ENCODE measurements around the gene ROR1. TPM values are rescaled to one million over a fixed set of nuclear protein-coding genes. Genes with fewer than 3 reads are reported as not detected.

ROR1 gene
- total RNA-seq, 6 experiments from 2014 or later: 7.4 to 9.4 (median 8.9) TPM

DNA sequence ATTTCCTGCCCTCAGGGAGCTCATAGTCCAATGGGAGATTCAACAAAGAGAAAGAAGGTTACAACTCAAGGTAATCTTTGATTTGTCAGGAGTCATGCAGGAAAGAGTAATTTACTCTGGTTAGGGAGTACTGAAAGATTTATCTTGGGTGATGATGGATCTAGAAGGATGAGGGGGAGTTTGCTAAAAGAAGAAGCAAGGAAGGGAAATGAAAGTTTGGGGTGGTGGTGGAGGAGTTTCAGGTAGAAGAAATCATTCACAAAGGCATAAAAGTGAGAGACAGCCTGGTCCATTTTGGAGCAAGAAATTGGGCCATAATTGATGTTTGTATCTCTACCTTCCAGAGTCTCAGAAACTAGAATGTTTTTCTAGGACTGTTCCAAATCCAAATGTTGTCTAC, 116.7 kb downstream of the ROR1 start:
- DNase-seq: no peak
- Mint-ChIP-seq H3K27me3 (ENCODE audit: insufficient read depth) (no peaks in the 10 kb centered on the region; the same call in 1 of the 2 replicates), H3K4me1 (ENCODE audit: low read depth) (peaks cover 69% of the 10 kb centered on the region), H3K4me3 (no peak overlapping the region), H3K36me3 (ENCODE audit: low read depth) (peaks cover 9% of the 10 kb centered on the region), H3K27ac (no peak overlapping the region), H3K9me3 (no peaks in the 10 kb centered on the region)
- TF ChIP-seq, protein P1, sequence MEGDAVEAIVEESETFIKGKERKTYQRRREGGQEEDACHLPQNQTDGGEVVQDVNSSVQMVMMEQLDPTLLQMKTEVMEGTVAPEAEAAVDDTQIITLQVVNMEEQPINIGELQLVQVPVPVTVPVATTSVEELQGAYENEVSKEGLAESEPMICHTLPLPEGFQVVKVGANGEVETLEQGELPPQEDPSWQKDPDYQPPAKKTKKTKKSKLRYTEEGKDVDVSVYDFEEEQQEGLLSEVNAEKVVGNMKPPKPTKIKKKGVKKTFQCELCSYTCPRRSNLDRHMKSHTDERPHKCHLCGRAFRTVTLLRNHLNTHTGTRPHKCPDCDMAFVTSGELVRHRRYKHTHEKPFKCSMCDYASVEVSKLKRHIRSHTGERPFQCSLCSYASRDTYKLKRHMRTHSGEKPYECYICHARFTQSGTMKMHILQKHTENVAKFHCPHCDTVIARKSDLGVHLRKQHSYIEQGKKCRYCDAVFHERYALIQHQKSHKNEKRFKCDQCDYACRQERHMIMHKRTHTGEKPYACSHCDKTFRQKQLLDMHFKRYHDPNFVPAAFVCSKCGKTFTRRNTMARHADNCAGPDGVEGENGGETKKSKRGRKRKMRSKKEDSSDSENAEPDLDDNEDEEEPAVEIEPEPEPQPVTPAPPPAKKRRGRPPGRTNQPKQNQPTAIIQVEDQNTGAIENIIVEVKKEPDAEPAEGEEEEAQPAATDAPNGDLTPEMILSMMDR (IDR thresholded peaks at IDR 0.05): no peak

DNA sequence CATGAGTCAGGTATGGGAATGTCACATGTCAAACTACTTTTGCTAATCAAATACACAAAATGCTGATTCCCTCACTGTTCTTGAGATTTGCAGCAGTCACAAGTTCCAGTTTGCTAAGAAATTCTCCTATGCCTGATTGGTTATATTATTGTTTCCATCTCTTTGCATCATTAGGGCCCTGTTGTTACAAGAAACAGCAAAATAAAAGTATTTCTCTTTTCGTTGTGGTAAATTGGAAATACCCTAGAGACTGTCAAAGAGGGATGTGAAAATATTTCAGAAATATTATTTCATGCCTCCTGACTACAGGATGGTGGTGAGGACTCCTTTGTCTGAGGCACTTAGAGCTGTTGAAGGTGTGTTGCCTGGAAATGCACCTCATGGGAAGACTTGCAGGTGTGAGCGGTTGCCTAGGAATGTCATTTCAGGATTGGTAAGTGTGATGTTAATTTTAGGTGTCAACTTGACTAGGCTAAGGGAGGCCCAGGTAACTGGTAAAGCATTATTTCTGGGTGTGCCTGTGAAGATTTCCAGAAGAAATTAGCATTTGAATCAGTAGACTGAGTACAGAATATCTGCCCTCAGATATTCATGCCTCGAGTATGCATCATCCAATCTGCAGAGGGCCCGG, 117.4 kb downstream of the ROR1 start:
- H3K4me1 Mint-ChIP-seq (ENCODE audit: low read depth): peaks cover 68% of the 10 kb centered on the region
- H3K36me3 Mint-ChIP-seq (ENCODE audit: low read depth): peaks cover 9% of the 10 kb centered on the region

DNA sequence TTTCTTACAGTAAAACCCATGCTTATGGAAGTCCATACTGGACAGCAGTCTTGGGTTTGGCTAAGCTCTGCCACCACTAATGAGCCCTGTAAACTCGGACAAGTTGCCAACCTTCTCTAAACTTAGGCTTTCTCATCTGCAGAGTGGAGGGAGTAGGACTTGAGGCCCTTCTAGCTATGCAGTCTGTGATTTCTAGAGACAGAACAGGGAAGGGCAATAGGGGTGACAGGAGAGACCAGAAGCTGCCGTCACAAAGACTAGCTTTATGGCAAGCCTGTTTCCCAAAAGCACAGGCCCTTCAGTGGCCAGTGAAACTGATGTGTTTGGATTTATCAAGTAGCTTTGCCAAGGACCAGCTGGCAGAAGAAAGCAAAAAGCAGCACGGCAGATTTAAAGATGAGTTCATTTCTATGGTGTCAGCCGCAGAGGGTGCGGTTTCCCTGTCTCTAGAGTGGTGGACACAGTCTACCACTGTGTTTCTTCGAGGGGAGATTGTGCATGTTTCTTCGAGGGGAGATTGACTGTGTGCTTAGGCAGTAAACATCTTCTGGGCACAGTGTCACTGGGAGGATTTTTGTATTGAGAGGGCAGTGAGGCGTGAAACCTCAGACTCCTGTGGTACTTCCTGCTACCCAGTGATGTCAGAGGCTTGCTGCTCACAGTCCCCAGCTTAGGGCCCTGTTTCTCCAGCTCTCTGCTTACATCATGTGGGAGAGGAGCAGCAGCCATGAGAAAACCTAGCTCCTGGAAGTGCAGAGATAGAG, 119.0 kb downstream of the ROR1 start:
- peak; percentile 54 for DNase-seq
- H3K9me3 Mint-ChIP-seq: no peaks in the 10 kb centered on the region
- no peaks in the 10 kb centered on the region; the same call in 1 of the 2 replicates for H3K27me3 Mint-ChIP-seq (ENCODE audit: insufficient read depth)
- peak overlapping the region; percentile 3; the same call in 1 of the 2 replicates for H3K4me3 Mint-ChIP-seq
- H3K36me3 Mint-ChIP-seq (ENCODE audit: low read depth): peaks cover 9% of the 10 kb centered on the region
- peak overlapping the region; percentile 76 for H3K27ac Mint-ChIP-seq
- TF ChIP-seq, protein P1 (IDR thresholded peaks at IDR 0.05): no peak
- peaks cover 57% of the 10 kb centered on the region for H3K4me1 Mint-ChIP-seq (ENCODE audit: low read depth)

More for the DNA sequence above, 117.4 kb downstream of the ROR1 start:
- H3K4me3 Mint-ChIP-seq: no peak overlapping the region
- H3K9me3 Mint-ChIP-seq: no peaks in the 10 kb centered on the region
- TF ChIP-seq, protein P1 (IDR thresholded peaks at IDR 0.05): no peak
- no peak for DNase-seq
- no peaks in the 10 kb centered on the region; the same call in 1 of the 2 replicates for H3K27me3 Mint-ChIP-seq (ENCODE audit: insufficient read depth)
- H3K27ac Mint-ChIP-seq: no peak overlapping the region

DNA sequence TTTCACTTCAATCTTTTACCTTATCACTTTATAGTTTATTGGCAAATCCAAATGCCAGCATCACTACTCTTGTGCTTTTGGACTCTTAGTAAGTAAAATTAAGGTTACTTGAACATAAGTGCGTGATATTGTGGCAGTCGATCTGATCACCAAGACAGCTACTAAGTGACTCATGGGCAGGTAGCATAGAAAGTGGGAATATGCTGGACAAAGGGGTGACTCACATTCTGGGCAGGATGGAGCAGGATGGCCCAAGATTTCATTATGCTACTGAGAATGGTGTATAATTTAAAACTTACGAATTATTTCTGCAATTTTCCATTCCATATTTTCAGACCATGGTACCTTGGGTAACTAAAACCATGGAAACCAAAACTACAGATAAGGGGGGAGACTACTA, 120.2 kb downstream of the ROR1 start:
- DNase-seq: no peak
- TF ChIP-seq, protein P1 (IDR thresholded peaks at IDR 0.05): no peak
- Mint-ChIP-seq H3K36me3 (ENCODE audit: low read depth) (peaks cover 9% of the 10 kb centered on the region), H3K4me3 (no peak overlapping the region), H3K27me3 (ENCODE audit: insufficient read depth) (peaks cover 2% of the 10 kb centered on the region), H3K27ac (no peak overlapping the region), H3K4me1 (ENCODE audit: low read depth) (peaks cover 52% of the 10 kb centered on the region), H3K9me3 (no peaks in the 10 kb centered on the region)

DNA sequence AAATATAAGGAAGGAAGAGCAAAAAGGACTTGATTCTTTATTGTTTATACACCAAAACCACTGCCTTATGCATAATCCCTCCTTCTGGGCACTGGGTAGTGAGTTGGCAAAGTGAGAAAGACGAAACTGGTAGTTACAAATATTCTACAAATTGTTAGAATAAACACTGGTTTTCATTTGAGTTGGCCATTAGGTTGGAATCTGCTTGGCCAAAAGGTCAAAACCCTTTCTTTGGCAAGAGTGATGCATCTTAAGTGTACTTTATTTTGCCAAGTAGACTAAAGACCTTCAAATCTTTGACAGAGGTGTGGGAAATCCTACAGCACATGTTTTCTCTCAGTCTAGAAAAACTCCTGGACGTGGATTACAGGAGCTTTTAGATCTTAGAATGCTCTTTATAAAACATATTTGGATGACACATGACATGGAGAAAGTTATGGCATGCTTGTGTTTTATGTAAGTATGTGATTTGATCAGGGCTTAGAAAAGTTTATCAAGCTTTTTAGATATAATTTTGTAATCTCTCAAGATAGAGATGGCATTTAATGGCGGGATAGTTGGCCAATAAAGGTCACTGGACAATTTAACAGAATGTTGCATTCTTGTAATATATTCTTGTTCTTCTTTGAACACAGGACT, 120.9 kb downstream of the ROR1 start:
- Mint-ChIP-seq H3K4me3 (no peak overlapping the region), H3K4me1 (ENCODE audit: low read depth) (peaks cover 48% of the 10 kb centered on the region), H3K27me3 (ENCODE audit: insufficient read depth) (peaks cover 2% of the 10 kb centered on the region; the same call in 1 of the 2 replicates), H3K27ac (no peak overlapping the region), H3K9me3 (no peaks in the 10 kb centered on the region), H3K36me3 (ENCODE audit: low read depth) (peaks cover 9% of the 10 kb centered on the region)
- DNase-seq: no peak
- TF ChIP-seq, protein P1 (IDR thresholded peaks at IDR 0.05): no peak
